Panc1 (cell line): ENCODE results near the gene EMC8. TPM values are rescaled to one million over a fixed set of nuclear protein-coding genes. Genes with fewer than 3 reads are reported as not detected.

Experiments used
- ATAC-seq: fragments of 200-7000 bp; cut with Tn5 transposase; 2 replicates; pipeline ENCODE4 v1.9.1; 2020; ENCODE audit warnings: mild to moderate bottlenecking, moderate library complexity
- BruUV-seq: library from RNA; stranded (reverse); fragments of 400-500 nt; replicated peaks from 2 replicates; lab custom pipeline; 2021; lab: Mats Ljungman, UMichigan
- CTCF ChIA-PET: fragments of 300-600 bp; sonication (Branson Sonifier 250); formaldehyde crosslinking; loops from one replicate; lab custom pipeline; 2022; ENCODE audit warnings: antibody characterized with exemption; lab: Charles Lee
- POLR2A ChIA-PET: fragments of 300-600 bp; sonication (Branson Sonifier 250); formaldehyde crosslinking; loops from one replicate; lab custom pipeline; 2022; ENCODE audit warnings: antibody characterized with exemption; lab: Charles Lee
- DNase-seq: peaks from one replicate; pipeline ENCODE4 v3.0.0-alpha.2; 2010; ENCODE audit warnings: low read depth, low spot score
- H3K27ac ChIP-seq: 2 replicates; pipeline ENCODE4 v1.5.1; 2011; ENCODE audit warnings: mild to moderate bottlenecking, low read length, inconsistent platforms
- H3K27me3 ChIP-seq: fragments of 200-500 bp; sonication (Bioruptor generic); 2 replicates; pipeline ENCODE4 v1.6.0; 2014; ENCODE audit warnings: low read length, inconsistent platforms; ENCODE audit not compliant: control insufficient read depth, insufficient read depth
- H3K36me3 ChIP-seq: fragments of 200-500 bp; sonication (Bioruptor generic); 2 replicates; pipeline ENCODE4 v1.5.1; 2014; ENCODE audit warnings: inconsistent platforms, mild to moderate bottlenecking, low read length, moderate library complexity; ENCODE audit not compliant: control insufficient read depth, insufficient read depth
- H3K4me1 ChIP-seq: 2 replicates; pipeline ENCODE4 v1.5.1; 2011; ENCODE audit warnings: inconsistent platforms, mild to moderate bottlenecking, low read length, moderate library complexity; ENCODE audit not compliant: control insufficient read depth, insufficient read depth
- H3K4me3 ChIP-seq, 2 experiments: 2 replicates each; pipeline ENCODE4 v1.5.1; 2011 to 2012; ENCODE audit warnings: low read depth in 2 of 2, low read length in 2 of 2, mild to moderate bottlenecking in 2 of 2, inconsistent platforms in 1 of 2, moderate library complexity in 1 of 2
- H3K9me3 ChIP-seq: fragments of 200-500 bp; sonication (Bioruptor generic); 2 replicates; pipeline ENCODE4 v1.5.1; 2014; ENCODE audit warnings: low read depth, mild to moderate bottlenecking, inconsistent platforms, low read length, moderate library complexity; ENCODE audit not compliant: control insufficient read depth, insufficient read depth
- POLR2AphosphoS5 ChIP-seq: IDR thresholded peaks from 2 replicates; pipeline ENCODE4 v1.6.1; 2012; ENCODE audit warnings: mild to moderate bottlenecking, low read depth, low read length, moderate library complexity
- REST ChIP-seq, 2 experiments: IDR thresholded peaks; 2 replicates each; pipeline ENCODE4 v1.6.1; 2011 to 2012; ENCODE audit warnings: low read depth in 2 of 2, control low read depth in 1 of 2, low read length in 1 of 2, mild to moderate bottlenecking in 1 of 2, moderate library complexity in 1 of 2; ENCODE audit not compliant: insufficient read depth in 1 of 2
- SIN3A ChIP-seq: IDR thresholded peaks from 2 replicates; pipeline ENCODE4 v1.6.1; 2012; ENCODE audit warnings: low read depth, mild to moderate bottlenecking, low read length, moderate library complexity, borderline replicate concordance; ENCODE audit not compliant: insufficient read depth
- TCF7L2 ChIP-seq: IDR thresholded peaks from 2 replicates; pipeline ENCODE4 v1.6.1; 2011; ENCODE audit warnings: mild to moderate bottlenecking, low read depth, low read length, inconsistent platforms
- in situ Hi-C: cut with HindIII; loops from 2 replicates; pipeline ENCODE4 v1.10.0; 2016; ENCODE audit warnings: low sequenced_read_pairs, low pct_unique_long_range_greater_than_20kb
- intact Hi-C: fragments of 100-400 bp; cut with micrococcal nuclease; formaldehyde crosslinking; loops from one replicate; pipeline ENCODE4 v1.10.0; 2022; ENCODE audit not compliant: unreplicated experiment
- total RNA-seq: library from RNA; stranded (reverse); gene quantifications from one replicate; pipeline ENCODE4 v1.2.1, GENCODE V29; 2021; ENCODE audit not compliant: unreplicated experiment
- TF ChIP-seq, protein P1 (sequence below): fragments of 450-650 bp; IDR thresholded peaks from 2 replicates; pipeline ENCODE4 v1.5.1; 2017; ENCODE audit warnings: mild to moderate bottlenecking

EMC8 gene
- total RNA-seq, 1 experiment from 2014 or later: 39.1 TPM

GRCh38 chr16:85796599-85796998 lies 2.7 kb downstream of the EMC8 start:
- Histone ChIP-seq H3K27ac (no peak overlapping the region), H3K27me3 (no peaks in the 10 kb centered on the region), H3K36me3 (peaks cover 17% of the 10 kb centered on the region), H3K4me3 (no peak overlapping the region), H3K9me3 (no peaks in the 10 kb centered on the region), H3K4me1 (no peaks in the 10 kb centered on the region)
- ChIA-PET POLR2A (no interaction called here), CTCF (no interaction called here)
- in situ Hi-C loops (no loop called here), intact Hi-C loops (no loop called here)
- ATAC-seq (no peak), DNase-seq (no peak)
- BruUV-seq: no TSS peak
- TF ChIP-seq TCF7L2: no peak
- no peak for TF ChIP-seq POLR2AphosphoS5
- TF ChIP-seq, protein P1, sequence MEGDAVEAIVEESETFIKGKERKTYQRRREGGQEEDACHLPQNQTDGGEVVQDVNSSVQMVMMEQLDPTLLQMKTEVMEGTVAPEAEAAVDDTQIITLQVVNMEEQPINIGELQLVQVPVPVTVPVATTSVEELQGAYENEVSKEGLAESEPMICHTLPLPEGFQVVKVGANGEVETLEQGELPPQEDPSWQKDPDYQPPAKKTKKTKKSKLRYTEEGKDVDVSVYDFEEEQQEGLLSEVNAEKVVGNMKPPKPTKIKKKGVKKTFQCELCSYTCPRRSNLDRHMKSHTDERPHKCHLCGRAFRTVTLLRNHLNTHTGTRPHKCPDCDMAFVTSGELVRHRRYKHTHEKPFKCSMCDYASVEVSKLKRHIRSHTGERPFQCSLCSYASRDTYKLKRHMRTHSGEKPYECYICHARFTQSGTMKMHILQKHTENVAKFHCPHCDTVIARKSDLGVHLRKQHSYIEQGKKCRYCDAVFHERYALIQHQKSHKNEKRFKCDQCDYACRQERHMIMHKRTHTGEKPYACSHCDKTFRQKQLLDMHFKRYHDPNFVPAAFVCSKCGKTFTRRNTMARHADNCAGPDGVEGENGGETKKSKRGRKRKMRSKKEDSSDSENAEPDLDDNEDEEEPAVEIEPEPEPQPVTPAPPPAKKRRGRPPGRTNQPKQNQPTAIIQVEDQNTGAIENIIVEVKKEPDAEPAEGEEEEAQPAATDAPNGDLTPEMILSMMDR: no peak
- TF ChIP-seq SIN3A: no peak
- no peak for TF ChIP-seq REST (IDR thresholded peaks at IDR 0.05; ENCODE audit: insufficient read depth in 1 of 2, low read depth in 2 of 2, low read length in 1 of 2)

- in situ Hi-C loops: no loop called here
- H3K4me3 ChIP-seq: no peak overlapping the region
- ATAC-seq (no peak), DNase-seq (no peak)
- peaks cover 14% of the 10 kb centered on the region for H3K36me3 ChIP-seq
- no peaks in the 10 kb centered on the region for H3K9me3 ChIP-seq
- BruUV-seq: no TSS peak
- no peak for TF ChIP-seq SIN3A
- no peak for TF ChIP-seq REST (IDR thresholded peaks at IDR 0.05; ENCODE audit: insufficient read depth in 1 of 2, low read depth in 2 of 2, low read length in 1 of 2)
- TF ChIP-seq POLR2AphosphoS5: no peak
- TF ChIP-seq TCF7L2: no peak
- TF ChIP-seq, protein P1: no peak
- ChIA-PET CTCF (no interaction called here), POLR2A (no interaction called here)
- no peak overlapping the region for H3K27ac ChIP-seq
- intact Hi-C loops: no loop called here
- no peaks in the 10 kb centered on the region for H3K4me1 ChIP-seq
- no peaks in the 10 kb centered on the region for H3K27me3 ChIP-seq
These were observed 3.2 kb downstream of the EMC8 start for GRCh38 chr16:85796152-85796551.
